Panc1 (cell line): ENCODE results near the gene UNCX. TPM values are rescaled to one million over a fixed set of nuclear protein-coding genes. Genes with fewer than 3 reads are reported as not detected.

Source experiments
- ATAC-seq: fragments of 200-7000 bp; cut with Tn5 transposase; 2 replicates; pipeline ENCODE4 v1.9.1; 2020; ENCODE audit warnings: mild to moderate bottlenecking, moderate library complexity
- BruUV-seq: library from RNA; stranded (reverse); fragments of 400-500 nt; replicated peaks from 2 replicates; lab custom pipeline; 2021; lab: Mats Ljungman, UMichigan
- CTCF ChIA-PET: fragments of 300-600 bp; sonication (Branson Sonifier 250); formaldehyde crosslinking; loops from one replicate; lab custom pipeline; 2022; ENCODE audit warnings: antibody characterized with exemption; lab: Charles Lee
- POLR2A ChIA-PET: fragments of 300-600 bp; sonication (Branson Sonifier 250); formaldehyde crosslinking; loops from one replicate; lab custom pipeline; 2022; ENCODE audit warnings: antibody characterized with exemption; lab: Charles Lee
- DNase-seq: peaks from one replicate; pipeline ENCODE4 v3.0.0-alpha.2; 2010; ENCODE audit warnings: low read depth, low spot score
- H3K27ac ChIP-seq: 2 replicates; pipeline ENCODE4 v1.5.1; 2011; ENCODE audit warnings: mild to moderate bottlenecking, low read length, inconsistent platforms
- H3K27me3 ChIP-seq: fragments of 200-500 bp; sonication (Bioruptor generic); 2 replicates; pipeline ENCODE4 v1.6.0; 2014; ENCODE audit warnings: low read length, inconsistent platforms; ENCODE audit not compliant: control insufficient read depth, insufficient read depth
- H3K36me3 ChIP-seq: fragments of 200-500 bp; sonication (Bioruptor generic); 2 replicates; pipeline ENCODE4 v1.5.1; 2014; ENCODE audit warnings: inconsistent platforms, mild to moderate bottlenecking, low read length, moderate library complexity; ENCODE audit not compliant: control insufficient read depth, insufficient read depth
- H3K4me1 ChIP-seq: 2 replicates; pipeline ENCODE4 v1.5.1; 2011; ENCODE audit warnings: inconsistent platforms, mild to moderate bottlenecking, low read length, moderate library complexity; ENCODE audit not compliant: control insufficient read depth, insufficient read depth
- H3K4me3 ChIP-seq, 2 experiments: 2 replicates each; pipeline ENCODE4 v1.5.1; 2011 to 2012; ENCODE audit warnings: low read depth in 2 of 2, low read length in 2 of 2, mild to moderate bottlenecking in 2 of 2, inconsistent platforms in 1 of 2, moderate library complexity in 1 of 2
- H3K9me3 ChIP-seq: fragments of 200-500 bp; sonication (Bioruptor generic); 2 replicates; pipeline ENCODE4 v1.5.1; 2014; ENCODE audit warnings: low read depth, mild to moderate bottlenecking, inconsistent platforms, low read length, moderate library complexity; ENCODE audit not compliant: control insufficient read depth, insufficient read depth
- POLR2AphosphoS5 ChIP-seq: IDR thresholded peaks from 2 replicates; pipeline ENCODE4 v1.6.1; 2012; ENCODE audit warnings: mild to moderate bottlenecking, low read depth, low read length, moderate library complexity
- REST ChIP-seq, 2 experiments: IDR thresholded peaks; 2 replicates each; pipeline ENCODE4 v1.6.1; 2011 to 2012; ENCODE audit warnings: low read depth in 2 of 2, control low read depth in 1 of 2, low read length in 1 of 2, mild to moderate bottlenecking in 1 of 2, moderate library complexity in 1 of 2; ENCODE audit not compliant: insufficient read depth in 1 of 2
- SIN3A ChIP-seq: IDR thresholded peaks from 2 replicates; pipeline ENCODE4 v1.6.1; 2012; ENCODE audit warnings: low read depth, mild to moderate bottlenecking, low read length, moderate library complexity, borderline replicate concordance; ENCODE audit not compliant: insufficient read depth
- TCF7L2 ChIP-seq: IDR thresholded peaks from 2 replicates; pipeline ENCODE4 v1.6.1; 2011; ENCODE audit warnings: mild to moderate bottlenecking, low read depth, low read length, inconsistent platforms
- in situ Hi-C: cut with HindIII; loops from 2 replicates; pipeline ENCODE4 v1.10.0; 2016; ENCODE audit warnings: low sequenced_read_pairs, low pct_unique_long_range_greater_than_20kb
- intact Hi-C: fragments of 100-400 bp; cut with micrococcal nuclease; formaldehyde crosslinking; loops from one replicate; pipeline ENCODE4 v1.10.0; 2022; ENCODE audit not compliant: unreplicated experiment
- total RNA-seq: library from RNA; stranded (reverse); gene quantifications from one replicate; pipeline ENCODE4 v1.2.1, GENCODE V29; 2021; ENCODE audit not compliant: unreplicated experiment
- TF ChIP-seq, protein P1 (sequence below): fragments of 450-650 bp; IDR thresholded peaks from 2 replicates; pipeline ENCODE4 v1.5.1; 2017; ENCODE audit warnings: mild to moderate bottlenecking

UNCX gene
- total RNA-seq, 1 experiment from 2014 or later: not detected

GRCh38 chr7:1238931-1239802 is 6.5 kb downstream of the UNCX start:
- Histone ChIP-seq H3K4me1 (peaks cover 6% of the 10 kb centered on the region; the same call in 1 of the 2 replicates), H3K36me3 (no peaks in the 10 kb centered on the region; the same call in 1 of the 2 replicates), H3K9me3 (no peaks in the 10 kb centered on the region), H3K27me3 (peaks cover 36% of the 10 kb centered on the region), H3K27ac (no peak overlapping the region), H3K4me3 (no peak overlapping the region)
- TF ChIP-seq SIN3A (no peak), REST (IDR thresholded peaks at IDR 0.05; ENCODE audit: insufficient read depth in 1 of 2, low read depth in 2 of 2, low read length in 1 of 2) (no peak), TCF7L2 (no peak), POLR2AphosphoS5 (no peak)
- TF ChIP-seq, protein P1, sequence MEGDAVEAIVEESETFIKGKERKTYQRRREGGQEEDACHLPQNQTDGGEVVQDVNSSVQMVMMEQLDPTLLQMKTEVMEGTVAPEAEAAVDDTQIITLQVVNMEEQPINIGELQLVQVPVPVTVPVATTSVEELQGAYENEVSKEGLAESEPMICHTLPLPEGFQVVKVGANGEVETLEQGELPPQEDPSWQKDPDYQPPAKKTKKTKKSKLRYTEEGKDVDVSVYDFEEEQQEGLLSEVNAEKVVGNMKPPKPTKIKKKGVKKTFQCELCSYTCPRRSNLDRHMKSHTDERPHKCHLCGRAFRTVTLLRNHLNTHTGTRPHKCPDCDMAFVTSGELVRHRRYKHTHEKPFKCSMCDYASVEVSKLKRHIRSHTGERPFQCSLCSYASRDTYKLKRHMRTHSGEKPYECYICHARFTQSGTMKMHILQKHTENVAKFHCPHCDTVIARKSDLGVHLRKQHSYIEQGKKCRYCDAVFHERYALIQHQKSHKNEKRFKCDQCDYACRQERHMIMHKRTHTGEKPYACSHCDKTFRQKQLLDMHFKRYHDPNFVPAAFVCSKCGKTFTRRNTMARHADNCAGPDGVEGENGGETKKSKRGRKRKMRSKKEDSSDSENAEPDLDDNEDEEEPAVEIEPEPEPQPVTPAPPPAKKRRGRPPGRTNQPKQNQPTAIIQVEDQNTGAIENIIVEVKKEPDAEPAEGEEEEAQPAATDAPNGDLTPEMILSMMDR: no peak
- in situ Hi-C loops (no loop called here), intact Hi-C loops (no loop called here)
- ChIA-PET POLR2A (interaction anchor here (0.7 kb wide), 1 partner anchor 505 kb away, joined by 10 read pairs; no protein-coding TSS in a partner anchor), CTCF (interaction anchor here (0.7 kb wide), 3 partner anchors 18 to 245 kb away, joined by 7 to 9 read pairs (median 8); no protein-coding TSS in a partner anchor)
- BruUV-seq: no TSS peak
- DNase-seq: no peak
- no peak for ATAC-seq

DNA sequence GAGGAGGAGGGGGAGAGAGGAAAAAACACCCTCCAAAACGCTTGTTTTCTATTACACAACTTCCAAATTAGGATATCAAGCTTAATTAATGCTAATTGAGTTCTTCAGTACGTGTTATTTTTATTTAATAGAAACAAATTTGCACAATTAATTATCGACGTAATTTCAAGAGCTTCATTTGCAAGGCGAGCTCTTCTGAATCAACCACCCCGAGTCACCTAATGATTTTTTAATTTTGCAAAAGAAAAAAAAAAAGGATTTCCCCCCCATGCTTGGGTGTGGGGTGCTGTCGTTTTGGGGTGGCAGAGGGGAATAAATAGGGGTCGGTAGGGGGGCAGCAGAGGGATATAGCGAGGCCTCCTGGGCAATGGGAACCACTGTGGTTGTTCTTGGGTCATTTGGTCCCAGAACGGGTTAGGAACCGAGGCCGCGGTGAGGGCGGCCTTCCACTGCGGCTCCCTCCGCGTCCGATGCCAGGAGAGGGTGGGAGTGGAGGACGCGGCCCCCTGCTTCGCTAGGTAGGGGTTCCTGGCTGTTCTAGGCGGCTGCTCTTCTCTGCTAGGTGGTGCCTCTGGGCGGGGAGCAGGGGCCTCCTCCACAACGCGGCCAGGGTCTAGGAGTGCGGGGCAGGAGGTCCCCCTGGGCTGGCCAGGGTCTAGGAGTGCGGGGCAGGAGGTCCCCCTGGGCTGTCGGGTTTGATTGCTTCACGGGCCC is 7.3 kb downstream of the UNCX start:
- no peak for ATAC-seq
- H3K4me1 ChIP-seq: peaks cover 6% of the 10 kb centered on the region; the same call in 1 of the 2 replicates
- ChIA-PET CTCF (interaction anchor here (0.5 to 0.7 kb wide), 3 partner anchors 18 to 129 kb away, joined by 4 to 8 read pairs (median 7); no protein-coding TSS in a partner anchor), POLR2A (interaction anchor here (0.7 kb wide), 1 partner anchor 504 kb away, joined by 10 read pairs; no protein-coding TSS in a partner anchor)
- no peak for DNase-seq
- intact Hi-C loops (no loop called here), in situ Hi-C loops (no loop called here)
- H3K4me3 ChIP-seq: no peak overlapping the region
- no peak overlapping the region for H3K27ac ChIP-seq
- peaks cover 30% of the 10 kb centered on the region for H3K27me3 ChIP-seq
- TF ChIP-seq, protein P1: no peak
- TF ChIP-seq SIN3A (no peak), TCF7L2 (no peak), POLR2AphosphoS5 (no peak), REST (IDR thresholded peaks at IDR 0.05; ENCODE audit: insufficient read depth in 1 of 2, low read depth in 2 of 2, low read length in 1 of 2) (no peak)
- no peaks in the 10 kb centered on the region; the same call in 1 of the 2 replicates for H3K36me3 ChIP-seq
- H3K9me3 ChIP-seq: no peaks in the 10 kb centered on the region
- no TSS peak for BruUV-seq
